ENCODE results near the gene TRPM2. TPM values are rescaled to one million over a fixed set of nuclear protein-coding genes. Genes with fewer than 3 reads are reported as not detected.

The TRPM2 gene
- total RNA-seq, 4 donors from 2014 or later, result 1.1 to 27.2 (median 3.3) TPM

GRCh38 chr21:44368711-44369446 is 15.5 kb downstream of the TRPM2 start:
- Histone ChIP-seq H3K4me1 (peaks cover 0 to 4% (median 0%) of the 10 kb centered on the region in 4 donors), H3K36me3 (no peaks in the 10 kb centered on the region), H3K9me3 (no peaks in the 10 kb centered on the region), H3K27ac (no peak overlapping the region), H3K4me3 (no peak overlapping the region), H3K27me3 (no peaks in the 10 kb centered on the region)
- TF ChIP-seq POLR2A (IDR thresholded peaks at IDR 0.05), result no peak
- no peak for TF ChIP-seq CTCF (IDR thresholded peaks at IDR 0.05)
- peak in 2 of 3 donors; percentile 38 to 47 for DNase-seq

- H3K9me3 ChIP-seq, result no peaks in the 10 kb centered on the region
- H3K4me1 ChIP-seq, result peaks cover 0 to 10% (median 1%) of the 10 kb centered on the region in 4 donors
- peak in 2 of 3 donors; percentile 54 for DNase-seq
- no peak overlapping the region for H3K27ac ChIP-seq
- no peak for TF ChIP-seq CTCF (IDR thresholded peaks at IDR 0.05)
- TF ChIP-seq POLR2A (IDR thresholded peaks at IDR 0.05), result no peak
- H3K36me3 ChIP-seq, result no peaks in the 10 kb centered on the region
- peak overlapping the region in 1 of 4 donors; percentile 27 for H3K4me3 ChIP-seq
- H3K27me3 ChIP-seq, result no peaks in the 10 kb centered on the region
Measured at GRCh38 chr21:44370027-44370735, 16.8 kb downstream of the TRPM2 start.

GRCh38 chr21:44370786-44371410 is 17.5 kb downstream of the TRPM2 start:
- H3K4me1 ChIP-seq, result peaks cover 0 to 16% (median 4%) of the 10 kb centered on the region in 4 donors
- H3K4me3 ChIP-seq, result no peak overlapping the region
- no peaks in the 10 kb centered on the region for H3K9me3 ChIP-seq
- H3K27me3 ChIP-seq, result no peaks in the 10 kb centered on the region
- TF ChIP-seq POLR2A (IDR thresholded peaks at IDR 0.05) (no peak), CTCF (IDR thresholded peaks at IDR 0.05) (no peak)
- DNase-seq, result peak in 2 of 3 donors; percentile 39 to 46
- H3K27ac ChIP-seq, result no peak overlapping the region
- no peaks in the 10 kb centered on the region for H3K36me3 ChIP-seq

GRCh38 chr21:44371596-44371995 is 18.2 kb downstream of the TRPM2 start:
- peaks cover 0 to 16% (median 5%) of the 10 kb centered on the region in 4 donors for H3K4me1 ChIP-seq
- H3K27me3 ChIP-seq, result no peaks in the 10 kb centered on the region
- H3K27ac ChIP-seq, result no peak overlapping the region
- H3K9me3 ChIP-seq, result no peaks in the 10 kb centered on the region
- H3K36me3 ChIP-seq, result no peaks in the 10 kb centered on the region
- no peak overlapping the region for H3K4me3 ChIP-seq
- DNase-seq, result peak in 1 of 3 donors; percentile 5
- TF ChIP-seq CTCF (IDR thresholded peaks at IDR 0.05) (no peak), POLR2A (IDR thresholded peaks at IDR 0.05) (no peak)

GRCh38 chr21:44372616-44373015 is 19.2 kb downstream of the TRPM2 start:
- TF ChIP-seq POLR2A (IDR thresholded peaks at IDR 0.05), result no peak
- TF ChIP-seq CTCF (IDR thresholded peaks at IDR 0.05), result no peak
- DNase-seq, result peak in 1 of 3 donors; percentile 29
- H3K27ac ChIP-seq, result no peak overlapping the region
- peaks cover 0 to 16% (median 5%) of the 10 kb centered on the region in 4 donors for H3K4me1 ChIP-seq
- H3K9me3 ChIP-seq, result no peaks in the 10 kb centered on the region
- H3K27me3 ChIP-seq, result no peaks in the 10 kb centered on the region
- no peaks in the 10 kb centered on the region for H3K36me3 ChIP-seq
- H3K4me3 ChIP-seq, result no peak overlapping the region

Data from Peyer's patch (tissue), 4 donors.